Measurements from ENCODE around the gene KCNK6.
A peak's percentile ranks its signal among the peaks of the same experiment; 100 is the strongest.

Gene KCNK6

DNA sequence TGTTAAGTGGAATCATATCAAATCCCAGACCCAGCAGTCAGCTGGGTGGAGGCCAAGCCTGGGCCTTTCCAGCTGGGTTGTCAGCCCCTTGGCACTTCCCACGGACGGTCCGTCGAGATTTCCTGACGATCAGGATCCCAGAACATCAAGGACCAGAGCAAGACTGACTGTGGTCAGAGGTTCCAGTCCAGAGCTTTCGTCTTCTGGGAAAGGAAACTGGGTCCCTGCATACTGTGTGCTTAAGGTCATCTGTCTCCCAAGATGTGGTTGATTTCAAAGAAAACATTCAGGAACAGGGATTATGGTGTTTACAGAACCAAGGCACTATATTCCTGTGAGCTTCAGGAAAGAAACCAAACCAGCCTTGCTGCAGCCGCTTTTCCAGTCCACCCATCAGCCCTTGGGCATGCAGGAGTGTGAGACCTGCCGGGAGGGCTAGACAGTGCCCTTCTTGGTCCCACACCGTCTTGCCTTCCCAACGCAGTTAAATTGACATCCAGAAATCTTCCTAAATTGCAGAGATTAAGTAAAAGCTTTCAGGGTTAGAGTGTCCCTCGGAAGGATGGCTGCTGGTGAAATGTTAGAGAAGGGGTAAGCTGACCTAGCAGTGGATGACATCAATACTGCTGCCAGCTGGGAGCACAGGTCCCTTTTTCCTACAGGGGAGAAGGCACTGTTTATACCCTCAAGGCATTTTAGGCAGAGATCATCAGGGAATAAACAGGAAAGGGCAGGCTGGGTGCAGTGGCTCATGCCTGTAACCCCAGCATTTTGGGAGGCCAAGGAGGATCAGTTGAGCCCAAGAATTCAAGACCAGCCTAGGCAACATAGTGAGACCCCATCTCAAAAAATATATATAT lies 20.6 kb upstream of the KCNK6 start:
- no peak for DNase-seq (ENCODE audit: low read depth in 2 of 2)

DNA sequence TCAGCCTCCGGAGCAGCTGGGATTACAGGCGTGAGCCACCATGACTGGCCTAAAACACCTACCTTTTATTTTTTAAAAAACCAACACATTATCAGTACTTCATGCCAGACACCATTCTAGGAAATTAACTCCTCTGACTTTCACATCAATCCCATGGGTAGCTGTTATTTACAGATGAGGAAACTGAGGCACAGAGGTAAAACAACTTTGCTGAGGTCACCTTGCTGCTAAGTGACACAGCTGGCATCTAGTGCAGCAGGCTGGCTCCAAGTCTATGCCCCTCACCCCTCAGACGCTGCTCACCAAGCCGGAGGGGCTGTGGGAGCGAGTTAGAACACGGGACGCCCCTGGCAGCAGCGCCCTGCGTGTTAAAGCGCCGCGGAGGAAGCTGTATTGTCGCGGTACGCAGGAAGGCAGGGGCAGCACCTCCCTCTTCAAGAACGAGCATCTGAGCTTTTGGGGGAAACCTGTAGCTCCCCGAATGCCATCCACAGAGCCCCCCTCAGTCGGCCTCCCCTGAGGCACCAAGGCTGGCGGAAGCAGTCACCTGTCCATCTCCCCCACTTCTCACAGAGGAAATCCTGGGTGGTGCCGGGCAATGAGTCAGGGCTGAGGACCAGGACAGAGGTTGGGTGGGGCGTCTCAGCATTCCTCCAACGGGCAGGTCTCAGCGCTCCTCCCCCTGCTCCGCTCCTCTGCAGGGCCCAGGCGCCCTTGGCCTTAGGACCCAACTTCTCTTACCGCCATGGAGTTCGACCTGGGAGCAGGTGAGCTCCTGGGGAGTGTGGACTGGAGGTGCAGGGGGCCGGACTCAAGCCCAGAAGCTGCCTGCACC lies 15.9 kb upstream of the KCNK6 start, which contains the start of gene C19orf33:
TSS of gene C19orf33 (plus strand) at position 735 of the 835 bp plus-strand sequence. CDS start at position 746, 11 bp downstream.
- no peak for DNase-seq (ENCODE audit: low read depth in 2 of 2)

GRCh38 chr19:38304352-38304865 lies 15.2 kb upstream of the KCNK6 start:
- no peak for DNase-seq (ENCODE audit: low read depth in 2 of 2)

GRCh38 chr19:38304866-38305429 lies 14.7 kb upstream of the KCNK6 start:
- DNase-seq (ENCODE audit: low read depth in 2 of 2), result no peak

- no peak for DNase-seq (ENCODE audit: low read depth in 2 of 2)
Observed at GRCh38 chr19:38306236-38306635, 13.4 kb upstream of the KCNK6 start.

- no peak for DNase-seq (ENCODE audit: low read depth in 2 of 2)
Observed at GRCh38 chr19:38307076-38307475, 12.6 kb upstream of the KCNK6 start.

GRCh38 chr19:38307597-38307996 lies 12.0 kb upstream of the KCNK6 start:
- no peak for DNase-seq (ENCODE audit: low read depth in 2 of 2)

- no peak for DNase-seq (ENCODE audit: low read depth in 2 of 2)
Observed at GRCh38 chr19:38308006-38308766, 11.5 kb upstream of the KCNK6 start.

DNA sequence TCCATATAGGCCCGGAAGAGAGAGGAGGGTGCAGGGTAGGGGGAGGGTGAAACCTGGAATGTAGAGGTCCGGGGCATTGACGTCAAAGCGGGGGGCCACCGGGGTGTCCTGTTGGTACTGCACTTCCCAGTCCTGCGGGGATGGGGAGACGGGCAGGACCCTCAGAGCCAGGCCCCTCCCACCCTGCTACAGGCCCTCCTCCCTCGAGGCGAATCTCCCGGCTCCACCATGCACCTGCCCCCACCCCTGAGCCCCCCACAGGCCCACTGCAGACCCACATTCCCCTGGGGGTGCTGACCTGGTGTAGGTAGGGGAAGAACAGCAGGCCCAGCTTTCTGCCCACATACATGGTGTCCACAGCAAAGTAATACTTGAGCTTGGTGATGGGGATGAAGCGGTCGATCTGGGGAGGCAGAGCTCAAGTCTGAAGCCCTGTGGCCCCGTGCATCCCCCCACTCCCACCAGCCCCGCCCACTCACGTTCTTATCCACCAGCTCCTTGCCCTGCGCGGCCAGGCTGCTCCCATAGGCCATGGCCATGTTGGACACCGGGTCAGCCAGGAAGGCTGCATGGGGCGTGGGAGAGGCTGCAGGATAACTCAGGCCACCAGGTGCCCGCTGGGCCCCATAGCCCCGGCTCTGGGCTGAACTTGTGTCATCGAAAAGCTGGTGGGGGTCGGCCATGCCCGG lies 10.6 kb upstream of the KCNK6 start:
- no peak for DNase-seq (ENCODE audit: low read depth in 2 of 2)

- DNase-seq (ENCODE audit: low read depth in 2 of 2), result no peak
Observed at GRCh38 chr19:38309615-38310278, 9.9 kb upstream of the KCNK6 start.

GRCh38 chr19:38310279-38310670 lies 9.4 kb upstream of the KCNK6 start:
- DNase-seq (ENCODE audit: low read depth in 2 of 2), result no peak

DNA sequence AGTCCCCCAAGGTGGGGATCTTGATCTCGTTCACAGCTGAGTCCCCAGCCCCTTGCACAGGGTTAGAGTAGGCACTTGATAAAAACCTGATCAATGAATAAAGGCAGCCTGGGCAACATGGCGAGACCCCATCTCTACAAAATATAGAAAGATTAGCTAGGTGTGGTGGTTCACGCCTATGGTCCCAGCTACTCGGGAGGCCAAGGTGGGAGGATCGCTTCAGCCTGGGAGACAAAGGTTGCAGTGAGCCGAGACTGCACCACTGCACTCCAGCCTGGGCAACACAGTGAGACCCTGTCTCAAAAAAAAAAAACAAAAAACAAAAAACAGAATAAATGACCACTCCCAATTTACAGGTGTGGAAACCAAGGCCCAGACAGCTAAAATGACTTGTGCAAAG lies 8.7 kb upstream of the KCNK6 start:
- DNase-seq (ENCODE audit: low read depth in 2 of 2), result no peak

GRCh38 chr19:38315657-38316476 lies 3.8 kb upstream of the KCNK6 start, which contains the start of gene YIF1B:
TSS of gene YIF1B (minus strand) at chr19:38315947. CDS start at chr19:38315917, 30 bp downstream.
- DNase-seq (ENCODE audit: low read depth in 2 of 2), result peak; percentile 92 to 94

- no peak for DNase-seq (ENCODE audit: low read depth in 2 of 2)
Observed at GRCh38 chr19:38316477-38317067, 3.1 kb upstream of the KCNK6 start.

DNA sequence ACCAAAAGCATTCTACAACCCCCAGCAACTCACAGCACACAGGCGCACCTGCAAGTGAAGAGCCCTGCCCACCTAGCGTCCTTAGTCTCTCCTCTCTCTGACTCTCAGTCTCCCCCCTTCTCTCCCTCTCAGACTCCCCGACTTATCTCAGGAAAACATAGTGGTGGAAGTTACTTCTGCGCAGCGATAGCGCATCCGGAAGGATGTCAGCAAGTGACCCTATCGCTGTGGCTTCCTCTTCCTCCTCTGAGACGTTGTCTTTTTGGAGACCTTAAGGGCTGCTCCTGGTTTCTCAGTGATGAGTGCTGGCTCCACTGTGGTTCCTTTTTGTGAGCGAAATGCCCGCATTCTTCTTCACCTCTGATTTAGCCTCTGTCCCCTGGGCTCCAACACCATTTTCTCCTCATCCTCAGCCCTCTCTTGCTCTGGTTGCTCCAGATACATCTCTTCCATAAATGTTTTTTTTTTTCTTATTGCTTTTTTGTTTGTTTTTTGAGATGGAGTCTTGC lies 2.5 kb upstream of the KCNK6 start:
- DNase-seq (ENCODE audit: low read depth in 2 of 2), result no peak

- DNase-seq (ENCODE audit: low read depth in 2 of 2), result no peak
Observed at GRCh38 chr19:38318660-38319059, 985 bp upstream of the KCNK6 start.

DNA sequence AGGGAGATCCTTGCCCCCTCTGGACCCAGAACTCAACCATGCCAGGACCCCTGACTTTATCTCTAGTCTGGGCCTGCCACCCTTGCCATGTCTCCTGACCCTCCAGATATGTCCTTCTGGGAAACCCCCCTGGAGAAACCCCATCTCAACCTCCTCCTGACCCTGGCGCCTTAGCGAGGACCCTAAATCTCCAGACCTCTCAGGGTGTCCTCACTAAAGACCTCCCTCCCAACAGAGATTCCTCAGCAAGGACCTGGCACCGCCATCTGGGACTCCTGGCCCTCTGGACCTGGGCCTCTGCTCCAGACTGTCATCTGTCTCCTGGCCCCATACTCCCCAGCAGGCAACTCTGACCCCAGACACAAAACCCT lies 1.3 kb downstream of the KCNK6 start:
- DNase-seq (ENCODE audit: low read depth in 2 of 2), result no peak

GRCh38 chr19:38321646-38322196 lies 2.1 kb downstream of the KCNK6 start:
- DNase-seq (ENCODE audit: low read depth in 2 of 2), result no peak
